Activated B cell treated with CpG ODN at 0.5 μM for 24 hours (primary cell): ENCODE data around the gene LGR5. TPM values are rescaled to one million over a fixed set of nuclear protein-coding genes. Genes with fewer than 3 reads are reported as not detected.

Experiments used
- ATAC-seq: fragments of 200-7000 bp; cut with Tn5 transposase; one replicate; pipeline ENCODE4 v1.10.0; 2021; ENCODE audit warnings: low read depth, mild to moderate bottlenecking, moderate library complexity
- CTCF ChIA-PET: fragments of 350-600 bp; sonication (Branson Sonifier 250); formaldehyde crosslinking; loops from one replicate; lab custom pipeline; 2021; ENCODE audit warnings: antibody characterized with exemption; lab: Charles Lee
- POLR2A ChIA-PET: fragments of 350-600 bp; sonication (Branson Sonifier 250); formaldehyde crosslinking; loops from one replicate; lab custom pipeline; 2021; ENCODE audit warnings: antibody characterized with exemption; lab: Charles Lee
- DNase-seq: peaks from one replicate; pipeline ENCODE4 v3.0.0; 2022
- H3K27ac Mint-ChIP-seq: one replicate; pipeline ENCODE4 v1.8.0; 2020; ENCODE audit warnings: mixed read lengths
- H3K27me3 Mint-ChIP-seq: one replicate; pipeline ENCODE4 v1.8.0; 2021; ENCODE audit warnings: mixed read lengths
- H3K36me3 Mint-ChIP-seq: one replicate; pipeline ENCODE4 v1.8.0; 2021; ENCODE audit warnings: low read depth, mixed read lengths
- H3K4me1 Mint-ChIP-seq: one replicate; pipeline ENCODE4 v1.8.0; 2021; ENCODE audit warnings: mixed read lengths
- H3K4me3 Mint-ChIP-seq: one replicate; pipeline ENCODE4 v1.8.0; 2020; ENCODE audit warnings: mild to moderate bottlenecking, mixed read lengths
- H3K9me3 Mint-ChIP-seq: one replicate; pipeline ENCODE4 v1.8.0; 2020; ENCODE audit warnings: mixed read lengths
- intact Hi-C: fragments of 100-400 bp; cut with micrococcal nuclease; formaldehyde crosslinking; loops from one replicate; pipeline ENCODE4 v1.15.1; 2024
- total RNA-seq: library from RNA; stranded (reverse); gene quantifications from 2 replicates; pipeline ENCODE4 v1.2.3, GENCODE V29; 2022
- TF ChIP-seq, protein P1 (sequence below): fragments of 200-600 bp; IDR thresholded peaks from one replicate; pipeline ENCODE4 v1.8.0; 2022; ENCODE audit warnings: antibody characterized with exemption, mild to moderate bottlenecking

LGR5 gene
- total RNA-seq, 1 donor from 2014 or later, result not detected

DNA sequence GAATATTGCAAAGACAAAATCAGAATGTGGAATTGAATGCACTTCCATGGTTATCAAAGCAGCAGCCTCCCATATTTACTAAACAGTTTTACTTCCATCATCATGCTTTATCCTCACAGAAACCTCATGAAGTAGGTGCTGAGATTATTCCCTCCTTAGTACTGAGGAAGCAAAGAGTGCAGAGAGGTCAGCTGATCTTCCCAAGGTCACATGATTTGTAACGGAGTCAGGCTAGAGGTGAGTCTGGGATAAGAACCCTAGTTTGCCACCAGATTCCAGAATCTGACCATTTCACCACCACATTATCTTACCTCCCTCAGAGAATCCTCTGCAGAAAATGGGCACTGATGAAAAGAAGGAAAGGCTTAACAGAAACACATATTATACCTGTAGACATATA, 102.0 kb downstream of the LGR5 start:
- TF ChIP-seq, protein P1, sequence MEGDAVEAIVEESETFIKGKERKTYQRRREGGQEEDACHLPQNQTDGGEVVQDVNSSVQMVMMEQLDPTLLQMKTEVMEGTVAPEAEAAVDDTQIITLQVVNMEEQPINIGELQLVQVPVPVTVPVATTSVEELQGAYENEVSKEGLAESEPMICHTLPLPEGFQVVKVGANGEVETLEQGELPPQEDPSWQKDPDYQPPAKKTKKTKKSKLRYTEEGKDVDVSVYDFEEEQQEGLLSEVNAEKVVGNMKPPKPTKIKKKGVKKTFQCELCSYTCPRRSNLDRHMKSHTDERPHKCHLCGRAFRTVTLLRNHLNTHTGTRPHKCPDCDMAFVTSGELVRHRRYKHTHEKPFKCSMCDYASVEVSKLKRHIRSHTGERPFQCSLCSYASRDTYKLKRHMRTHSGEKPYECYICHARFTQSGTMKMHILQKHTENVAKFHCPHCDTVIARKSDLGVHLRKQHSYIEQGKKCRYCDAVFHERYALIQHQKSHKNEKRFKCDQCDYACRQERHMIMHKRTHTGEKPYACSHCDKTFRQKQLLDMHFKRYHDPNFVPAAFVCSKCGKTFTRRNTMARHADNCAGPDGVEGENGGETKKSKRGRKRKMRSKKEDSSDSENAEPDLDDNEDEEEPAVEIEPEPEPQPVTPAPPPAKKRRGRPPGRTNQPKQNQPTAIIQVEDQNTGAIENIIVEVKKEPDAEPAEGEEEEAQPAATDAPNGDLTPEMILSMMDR, result no peak
- Mint-ChIP-seq H3K36me3 (no peaks in the 10 kb centered on the region), H3K27me3 (no peaks in the 10 kb centered on the region), H3K4me1 (no peaks in the 10 kb centered on the region), H3K27ac (no peak overlapping the region), H3K4me3 (no peak overlapping the region), H3K9me3 (no peaks in the 10 kb centered on the region)
- ChIA-PET POLR2A (no interaction called here), CTCF (no interaction called here)
- DNase-seq (no peak), ATAC-seq (no peak)
- intact Hi-C loops, result no loop called here

DNA sequence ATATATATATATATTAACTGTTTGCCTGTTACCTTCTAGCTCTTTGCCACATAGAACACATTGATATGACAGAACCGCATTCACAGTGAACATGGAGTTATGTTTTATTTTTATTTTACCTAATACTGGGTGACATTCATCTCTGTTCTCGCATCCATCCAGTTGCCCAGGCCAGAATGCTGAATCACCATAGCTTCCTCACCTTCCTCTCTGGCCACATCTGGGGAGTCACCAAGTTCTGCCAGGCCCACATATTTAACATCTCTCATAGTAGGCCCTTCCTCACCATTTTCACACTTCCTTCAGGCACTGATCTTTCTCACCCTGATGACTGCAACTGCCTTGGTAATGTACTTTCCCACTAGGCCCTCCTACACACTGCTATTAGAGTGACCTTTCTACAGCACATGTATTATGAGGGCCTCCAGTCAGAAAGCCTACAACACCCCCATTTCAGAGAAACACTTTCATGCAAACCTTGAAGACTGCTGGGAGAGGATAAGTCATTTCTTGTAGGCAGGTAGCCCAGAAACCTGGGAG, 106.8 kb downstream of the LGR5 start:
- ATAC-seq (no peak), DNase-seq (no peak)
- POLR2A ChIA-PET, result no interaction called here
- Mint-ChIP-seq H3K4me3 (no peak overlapping the region), H3K27me3 (no peaks in the 10 kb centered on the region), H3K36me3 (no peaks in the 10 kb centered on the region), H3K9me3 (no peaks in the 10 kb centered on the region), H3K27ac (no peak overlapping the region), H3K4me1 (no peaks in the 10 kb centered on the region)
- TF ChIP-seq, protein P1, result no peak
- intact Hi-C loops, result no loop called here
- CTCF ChIA-PET, result no interaction called here

DNA sequence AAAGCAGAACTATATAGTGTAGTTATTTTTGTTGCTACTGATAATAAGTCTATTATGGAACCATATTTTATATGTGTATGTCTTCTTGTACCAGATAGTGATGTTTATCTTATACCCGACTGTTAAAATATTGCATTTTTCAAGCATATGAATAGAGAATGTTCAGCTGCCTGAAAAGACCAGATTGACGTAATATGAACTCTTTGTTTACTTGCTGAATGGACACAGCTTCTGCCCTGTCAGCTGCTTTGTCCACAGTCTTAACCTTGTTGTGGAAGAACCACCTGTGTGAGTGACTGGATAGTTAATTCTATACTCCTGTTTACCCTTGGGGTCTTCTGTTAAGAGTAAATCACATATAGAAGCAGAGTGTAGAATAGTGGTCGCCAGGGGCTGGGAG, 109.3 kb downstream of the LGR5 start:
- CTCF ChIA-PET, result interaction anchor here (1.7 kb wide), 1 partner anchor 133 kb away, joined by 3 read pairs; no protein-coding TSS in a partner anchor
- intact Hi-C loops, result no loop called here
- no peaks in the 10 kb centered on the region for H3K9me3 Mint-ChIP-seq
- no peaks in the 10 kb centered on the region for H3K4me1 Mint-ChIP-seq
- no peaks in the 10 kb centered on the region for H3K27me3 Mint-ChIP-seq
- H3K27ac Mint-ChIP-seq, result no peak overlapping the region
- POLR2A ChIA-PET, result no interaction called here
- TF ChIP-seq, protein P1, result no peak
- ATAC-seq, result no peak
- no peaks in the 10 kb centered on the region for H3K36me3 Mint-ChIP-seq
- no peak for DNase-seq
- H3K4me3 Mint-ChIP-seq, result no peak overlapping the region

DNA sequence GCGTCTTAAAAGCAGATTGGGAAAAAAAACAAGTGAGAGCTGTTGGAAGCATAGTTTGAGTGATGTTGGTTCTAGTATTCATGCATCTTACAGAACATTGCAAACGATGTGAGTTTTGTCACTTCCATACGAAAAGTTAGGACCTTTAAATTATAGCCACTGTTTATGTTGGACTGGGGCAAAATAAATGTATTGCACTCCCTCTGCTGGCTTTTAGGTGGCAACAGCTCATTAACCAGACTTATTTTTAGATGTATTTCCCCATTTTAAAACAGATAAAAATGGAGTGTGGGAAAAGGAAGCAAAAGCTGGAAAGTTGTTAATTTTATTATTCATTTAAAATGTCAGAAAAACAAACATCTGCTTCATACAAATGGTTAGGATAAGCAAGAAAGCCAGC, 111.9 kb downstream of the LGR5 start:
- TF ChIP-seq, protein P1, result no peak
- DNase-seq (no peak), ATAC-seq (no peak)
- Mint-ChIP-seq H3K4me3 (no peak overlapping the region), H3K27me3 (no peaks in the 10 kb centered on the region), H3K36me3 (no peaks in the 10 kb centered on the region), H3K27ac (no peak overlapping the region), H3K4me1 (no peaks in the 10 kb centered on the region), H3K9me3 (no peaks in the 10 kb centered on the region)
- CTCF ChIA-PET, result no interaction called here
- POLR2A ChIA-PET, result no interaction called here
- intact Hi-C loops, result loop anchor here (1.0 kb wide), 1 partner anchor 135 kb away; no protein-coding TSS in a partner anchor

DNA sequence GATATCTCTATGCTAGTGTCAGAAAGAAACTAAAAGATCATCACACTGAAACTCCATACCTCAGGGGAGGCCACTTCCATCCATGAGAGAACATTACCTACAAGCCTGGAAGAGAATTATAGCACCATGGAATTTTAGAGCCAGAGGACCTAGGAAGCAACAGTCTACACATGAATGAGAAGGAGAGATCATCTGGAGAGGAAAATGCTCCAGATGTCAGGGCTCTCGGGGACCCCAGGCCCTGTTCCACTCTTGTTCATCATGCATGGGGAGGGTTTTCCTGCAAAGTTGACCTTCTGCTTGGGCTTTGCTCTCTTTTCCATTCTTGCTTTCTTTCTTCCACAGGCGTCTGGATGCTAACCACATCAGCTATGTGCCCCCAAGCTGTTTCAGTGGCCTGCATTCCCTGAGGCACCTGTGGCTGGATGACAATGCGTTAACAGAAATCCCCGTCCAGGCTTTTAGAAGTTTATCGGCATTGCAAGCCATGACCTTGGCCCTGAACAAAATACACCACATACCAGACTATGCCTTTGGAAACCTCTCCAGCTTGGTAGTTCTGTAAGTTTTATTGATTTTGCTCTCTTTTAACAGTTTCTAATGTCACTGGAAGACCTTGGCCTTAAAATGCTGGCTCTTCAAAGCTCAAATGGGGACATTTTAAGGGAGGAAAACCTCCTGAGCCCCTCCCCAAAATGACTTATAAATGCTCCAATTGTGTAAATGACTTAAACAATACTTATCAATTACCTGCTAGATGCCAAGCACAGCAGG, 113.3 kb downstream of the LGR5 start:
- intact Hi-C loops, result no loop called here
- DNase-seq, result no peak
- TF ChIP-seq, protein P1, result no peak
- ChIA-PET CTCF (no interaction called here), POLR2A (no interaction called here)
- Mint-ChIP-seq H3K4me3 (no peak overlapping the region), H3K27ac (no peak overlapping the region), H3K27me3 (no peaks in the 10 kb centered on the region), H3K36me3 (no peaks in the 10 kb centered on the region), H3K9me3 (no peaks in the 10 kb centered on the region), H3K4me1 (no peaks in the 10 kb centered on the region)
- ATAC-seq, result no peak
